ENCODE data around the gene SLC12A8. TPM values are rescaled to one million over a fixed set of nuclear protein-coding genes. Genes with fewer than 3 reads are reported as not detected.

Gene SLC12A8
- total RNA-seq, 1 experiment from 2014 or later: 13.0 TPM

DNA sequence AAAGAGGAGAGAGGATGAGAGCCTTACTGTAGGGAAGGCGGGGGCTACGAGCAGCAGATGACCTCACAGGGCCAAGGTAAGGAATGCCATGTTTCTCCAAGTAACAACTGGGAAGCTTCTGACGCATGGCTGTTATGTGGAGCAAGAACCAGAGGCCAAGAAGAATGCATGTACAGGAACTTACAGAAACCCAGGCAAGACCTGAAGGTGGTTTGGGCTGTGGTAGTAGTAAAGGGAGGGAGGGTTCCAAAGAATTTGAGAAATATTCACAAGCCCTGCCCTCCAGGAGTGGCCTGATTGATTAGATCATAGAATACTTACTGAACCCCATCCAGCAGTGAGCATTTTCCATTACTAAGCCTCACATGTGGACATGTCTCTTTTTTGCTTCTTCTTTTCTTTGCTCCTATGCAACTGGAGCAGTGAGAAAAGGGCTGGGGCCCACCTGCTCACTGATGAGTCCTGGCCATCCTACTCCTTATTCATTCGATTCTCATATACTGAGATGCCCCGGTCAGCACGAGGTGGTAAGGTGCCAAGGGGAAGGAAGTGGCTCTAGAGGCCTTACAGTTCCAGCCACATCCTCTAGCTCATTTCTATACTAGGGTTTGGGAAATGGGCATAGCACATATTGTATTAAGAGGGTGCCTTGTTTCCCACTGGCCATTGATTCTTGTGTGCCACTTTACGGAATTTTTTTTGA, 8.3 kb upstream of the SLC12A8 start:
- Mint-ChIP-seq H3K9me3 (ENCODE audit: unreplicated experiment) (no peaks in the 10 kb centered on the region), H3K4me1 (ENCODE audit: insufficient read depth, unreplicated experiment) (no peaks in the 10 kb centered on the region), H3K27me3 (ENCODE audit: insufficient read depth, unreplicated experiment) (no peaks in the 10 kb centered on the region), H3K4me3 (ENCODE audit: unreplicated experiment) (no peak overlapping the region), H3K36me3 (ENCODE audit: insufficient read depth, unreplicated experiment) (peaks cover 9% of the 10 kb centered on the region), H3K27ac (ENCODE audit: low read depth, unreplicated experiment) (no peak overlapping the region)
- ChIA-PET POLR2A (no interaction called here), CTCF (no interaction called here)
- intact Hi-C loops (cut with micrococcal nuclease): loop anchor here (10.0 kb wide), 1 partner anchor 214 kb away; no protein-coding TSS in a partner anchor
- no peak for DNase-seq (ENCODE audit: unreplicated experiment)
- TF ChIP-seq CTCF (IDR thresholded peaks at IDR 0.05; ENCODE audit: unreplicated experiment): no peak
- BruUV-seq (replicated peaks): no TSS peak

GRCh38 chr3:125220183-125220582, 7.6 kb upstream of the SLC12A8 start:
- no peaks in the 10 kb centered on the region for H3K27me3 Mint-ChIP-seq (ENCODE audit: insufficient read depth, unreplicated experiment)
- ChIA-PET CTCF (interaction anchor here (0.6 kb wide), 1 partner anchor 1999 kb away, joined by 4 read pairs; no protein-coding TSS in a partner anchor), POLR2A (interaction anchor here (1.2 kb wide), 1 partner anchor 12 kb away, joined by 3 read pairs; no protein-coding TSS in a partner anchor)
- H3K27ac Mint-ChIP-seq (ENCODE audit: low read depth, unreplicated experiment): no peak overlapping the region
- BruUV-seq (replicated peaks): no TSS peak
- no peak overlapping the region for H3K4me3 Mint-ChIP-seq (ENCODE audit: unreplicated experiment)
- H3K9me3 Mint-ChIP-seq (ENCODE audit: unreplicated experiment): no peaks in the 10 kb centered on the region
- peaks cover 5% of the 10 kb centered on the region for H3K36me3 Mint-ChIP-seq (ENCODE audit: insufficient read depth, unreplicated experiment)
- DNase-seq (ENCODE audit: unreplicated experiment): no peak
- no peak for TF ChIP-seq CTCF (IDR thresholded peaks at IDR 0.05; ENCODE audit: unreplicated experiment)
- H3K4me1 Mint-ChIP-seq (ENCODE audit: insufficient read depth, unreplicated experiment): no peaks in the 10 kb centered on the region
- intact Hi-C loops (cut with micrococcal nuclease): loop anchor here (10.0 kb wide), 1 partner anchor 215 kb away; no protein-coding TSS in a partner anchor

DNA sequence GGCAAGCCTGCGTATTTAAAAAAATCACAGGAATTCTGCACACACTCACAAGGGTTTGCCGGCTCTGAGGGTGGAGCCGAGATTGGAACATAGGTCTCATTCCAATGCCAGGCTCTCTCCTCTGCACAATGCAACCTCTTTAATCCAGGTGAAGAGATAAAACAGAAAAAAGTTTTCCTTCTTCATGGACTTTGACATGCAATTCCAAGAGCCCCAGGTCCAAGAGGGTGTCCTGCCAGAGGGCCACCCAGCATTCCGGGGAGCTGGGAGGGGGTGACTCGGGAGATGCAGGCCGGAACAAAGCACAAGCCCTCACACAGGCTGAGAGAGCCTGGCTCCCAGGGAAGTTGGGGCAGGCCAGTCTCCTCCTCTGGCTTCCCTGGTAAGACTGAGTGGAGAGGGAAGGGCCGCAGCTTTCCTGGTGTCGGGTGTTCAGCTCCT, 6.7 kb upstream of the SLC12A8 start:
- ChIA-PET CTCF (interaction anchor here (0.7 kb wide), 1 partner anchor 617 kb away, joined by 3 read pairs; no protein-coding TSS in a partner anchor), POLR2A (interaction anchor here (1.2 kb wide), 1 partner anchor 13 kb away, joined by 3 read pairs; no protein-coding TSS in a partner anchor)
- H3K4me1 Mint-ChIP-seq (ENCODE audit: insufficient read depth, unreplicated experiment): no peaks in the 10 kb centered on the region
- intact Hi-C loops (cut with micrococcal nuclease): no loop called here
- peaks cover 5% of the 10 kb centered on the region for H3K36me3 Mint-ChIP-seq (ENCODE audit: insufficient read depth, unreplicated experiment)
- TF ChIP-seq CTCF (IDR thresholded peaks at IDR 0.05; ENCODE audit: unreplicated experiment): no peak
- DNase-seq (ENCODE audit: unreplicated experiment): no peak
- no peaks in the 10 kb centered on the region for H3K9me3 Mint-ChIP-seq (ENCODE audit: unreplicated experiment)
- BruUV-seq (replicated peaks): no TSS peak
- H3K27me3 Mint-ChIP-seq (ENCODE audit: insufficient read depth, unreplicated experiment): no peaks in the 10 kb centered on the region
- H3K27ac Mint-ChIP-seq (ENCODE audit: low read depth, unreplicated experiment): no peak overlapping the region
- no peak overlapping the region for H3K4me3 Mint-ChIP-seq (ENCODE audit: unreplicated experiment)

DNA sequence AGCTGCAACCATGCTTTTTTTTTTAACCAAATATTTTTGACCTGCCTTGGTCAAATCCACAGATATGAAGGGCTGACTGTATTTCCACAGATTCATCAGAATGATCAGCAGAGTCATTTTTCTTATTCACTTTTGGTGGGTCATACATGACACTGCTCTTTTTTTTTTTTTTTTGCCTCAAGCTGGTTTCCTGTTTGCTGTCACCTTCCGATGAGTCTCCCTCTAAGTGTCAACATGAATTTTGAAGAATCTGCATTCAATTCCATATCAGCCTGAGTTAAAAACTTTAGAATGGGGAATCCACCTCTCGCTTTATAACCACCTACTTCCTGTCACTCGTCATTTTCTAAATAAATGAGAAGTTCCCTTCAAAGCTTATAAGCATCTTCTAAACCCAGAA, 2.2 kb upstream of the SLC12A8 start:
- intact Hi-C loops (cut with micrococcal nuclease): no loop called here
- TF ChIP-seq CTCF (IDR thresholded peaks at IDR 0.05; ENCODE audit: unreplicated experiment): no peak
- no peak overlapping the region for H3K4me3 Mint-ChIP-seq (ENCODE audit: unreplicated experiment)
- no peak for DNase-seq (ENCODE audit: unreplicated experiment)
- no peaks in the 10 kb centered on the region for H3K9me3 Mint-ChIP-seq (ENCODE audit: unreplicated experiment)
- H3K36me3 Mint-ChIP-seq (ENCODE audit: insufficient read depth, unreplicated experiment): peaks cover 5% of the 10 kb centered on the region
- BruUV-seq (replicated peaks): no TSS peak
- POLR2A ChIA-PET: interaction anchor here (0.7 kb wide), 1 partner anchor 46 kb away, joined by 3 read pairs; no protein-coding TSS in a partner anchor
- CTCF ChIA-PET: interaction anchor here (0.6 kb wide), 1 partner anchor 470 kb away, joined by 3 read pairs; no protein-coding TSS in a partner anchor
- H3K27ac Mint-ChIP-seq (ENCODE audit: low read depth, unreplicated experiment): no peak overlapping the region
- H3K4me1 Mint-ChIP-seq (ENCODE audit: insufficient read depth, unreplicated experiment): peaks cover 10% of the 10 kb centered on the region
- H3K27me3 Mint-ChIP-seq (ENCODE audit: insufficient read depth, unreplicated experiment): no peaks in the 10 kb centered on the region
